Loucy (cell line): Measurements from ENCODE around the gene GATA6.

ENCODE experiments used
- EZH2phosphoT487 ChIP-seq: fragments of 200-600 bp; IDR thresholded peaks from 2 replicates; pipeline ENCODE4 v1.6.1; 2018; ENCODE audit warnings: antibody characterized with exemption, mild to moderate bottlenecking, moderate library complexity, borderline replicate concordance
- TF ChIP-seq, protein P1 (sequence below): fragments of 200-600 bp; sonication (generic); conservative IDR thresholded peaks from 2 replicates; pipeline ENCODE4 v1.5.1; 2014; ENCODE audit warnings: mild to moderate bottlenecking, antibody characterized with exemption, low read length

DNA sequence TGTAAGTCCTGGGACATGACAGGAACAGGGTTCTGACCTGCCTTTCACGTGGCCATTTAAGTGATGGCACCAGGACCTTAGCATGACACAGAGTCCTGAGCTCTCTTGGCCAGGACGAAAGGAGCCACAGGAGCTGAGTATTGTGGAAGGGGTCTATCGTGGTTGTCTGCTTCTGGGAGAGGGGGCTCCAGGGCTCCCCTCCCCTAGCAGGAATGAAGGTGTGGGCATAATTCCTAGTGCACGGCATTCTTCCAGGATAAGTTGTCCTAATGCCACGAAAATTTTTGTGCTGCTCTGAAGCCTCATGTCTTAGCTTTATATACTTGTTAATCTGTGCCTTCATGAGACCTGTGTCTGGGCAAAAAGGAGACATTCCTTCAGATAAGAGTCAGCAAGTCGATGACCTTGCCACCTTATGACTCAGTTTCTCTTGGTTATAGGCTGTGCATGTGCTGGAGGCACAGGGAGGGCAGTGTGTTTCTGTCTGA is 17.1 kb downstream of the GATA6 start:
- TF ChIP-seq EZH2phosphoT487, result no peak
- TF ChIP-seq, protein P1, sequence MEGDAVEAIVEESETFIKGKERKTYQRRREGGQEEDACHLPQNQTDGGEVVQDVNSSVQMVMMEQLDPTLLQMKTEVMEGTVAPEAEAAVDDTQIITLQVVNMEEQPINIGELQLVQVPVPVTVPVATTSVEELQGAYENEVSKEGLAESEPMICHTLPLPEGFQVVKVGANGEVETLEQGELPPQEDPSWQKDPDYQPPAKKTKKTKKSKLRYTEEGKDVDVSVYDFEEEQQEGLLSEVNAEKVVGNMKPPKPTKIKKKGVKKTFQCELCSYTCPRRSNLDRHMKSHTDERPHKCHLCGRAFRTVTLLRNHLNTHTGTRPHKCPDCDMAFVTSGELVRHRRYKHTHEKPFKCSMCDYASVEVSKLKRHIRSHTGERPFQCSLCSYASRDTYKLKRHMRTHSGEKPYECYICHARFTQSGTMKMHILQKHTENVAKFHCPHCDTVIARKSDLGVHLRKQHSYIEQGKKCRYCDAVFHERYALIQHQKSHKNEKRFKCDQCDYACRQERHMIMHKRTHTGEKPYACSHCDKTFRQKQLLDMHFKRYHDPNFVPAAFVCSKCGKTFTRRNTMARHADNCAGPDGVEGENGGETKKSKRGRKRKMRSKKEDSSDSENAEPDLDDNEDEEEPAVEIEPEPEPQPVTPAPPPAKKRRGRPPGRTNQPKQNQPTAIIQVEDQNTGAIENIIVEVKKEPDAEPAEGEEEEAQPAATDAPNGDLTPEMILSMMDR, result no peak
